Activated B cell treated with CpG ODN at 0.5 μM for 24 hours (primary cell): ENCODE measurements around the gene PSMA3. TPM values are rescaled to one million over a fixed set of nuclear protein-coding genes. Genes with fewer than 3 reads are reported as not detected.
A peak's percentile ranks its signal among the peaks of the same experiment; 100 is the strongest.

Experiments
- ATAC-seq: fragments of 200-7000 bp; cut with Tn5 transposase; one replicate; pipeline ENCODE4 v1.10.0; 2021; ENCODE audit warnings: low read depth, mild to moderate bottlenecking, moderate library complexity
- CTCF ChIA-PET: fragments of 350-600 bp; sonication (Branson Sonifier 250); formaldehyde crosslinking; loops from one replicate; lab custom pipeline; 2021; ENCODE audit warnings: antibody characterized with exemption; lab: Charles Lee
- POLR2A ChIA-PET: fragments of 350-600 bp; sonication (Branson Sonifier 250); formaldehyde crosslinking; loops from one replicate; lab custom pipeline; 2021; ENCODE audit warnings: antibody characterized with exemption; lab: Charles Lee
- DNase-seq: peaks from one replicate; pipeline ENCODE4 v3.0.0; 2022
- H3K27ac Mint-ChIP-seq: one replicate; pipeline ENCODE4 v1.8.0; 2020; ENCODE audit warnings: mixed read lengths
- H3K27me3 Mint-ChIP-seq: one replicate; pipeline ENCODE4 v1.8.0; 2021; ENCODE audit warnings: mixed read lengths
- H3K36me3 Mint-ChIP-seq: one replicate; pipeline ENCODE4 v1.8.0; 2021; ENCODE audit warnings: low read depth, mixed read lengths
- H3K4me1 Mint-ChIP-seq: one replicate; pipeline ENCODE4 v1.8.0; 2021; ENCODE audit warnings: mixed read lengths
- H3K4me3 Mint-ChIP-seq: one replicate; pipeline ENCODE4 v1.8.0; 2020; ENCODE audit warnings: mild to moderate bottlenecking, mixed read lengths
- H3K9me3 Mint-ChIP-seq: one replicate; pipeline ENCODE4 v1.8.0; 2020; ENCODE audit warnings: mixed read lengths
- intact Hi-C: fragments of 100-400 bp; cut with micrococcal nuclease; formaldehyde crosslinking; loops from one replicate; pipeline ENCODE4 v1.15.1; 2024
- total RNA-seq: library from RNA; stranded (reverse); gene quantifications from 2 replicates; pipeline ENCODE4 v1.2.3, GENCODE V29; 2022
- TF ChIP-seq, protein P1 (sequence below): fragments of 200-600 bp; IDR thresholded peaks from one replicate; pipeline ENCODE4 v1.8.0; 2022; ENCODE audit warnings: antibody characterized with exemption, mild to moderate bottlenecking

Gene PSMA3
- total RNA-seq, 1 donor from 2014 or later: 204 TPM

DNA sequence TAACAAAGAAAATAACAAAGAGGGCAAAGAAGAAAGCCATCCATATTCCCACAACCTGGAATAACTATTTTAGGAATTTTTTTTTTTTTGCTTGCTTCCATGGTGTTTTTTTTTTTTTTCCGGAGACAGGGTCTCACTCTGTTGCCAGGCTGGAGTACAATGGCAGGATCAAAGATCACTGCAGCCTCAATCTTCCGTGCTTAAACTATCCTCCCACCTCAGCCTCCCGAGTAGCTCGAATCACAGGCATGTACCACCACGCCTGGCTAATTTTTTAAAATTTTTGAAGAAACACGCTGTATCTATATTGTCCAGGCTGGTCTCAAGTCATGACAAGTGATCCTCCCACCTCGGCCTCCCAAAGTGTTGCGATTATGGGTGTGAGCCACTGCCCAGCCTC, 33.5 kb downstream of the PSMA3 start:
- ATAC-seq: no peak
- Mint-ChIP-seq H3K27me3 (no peaks in the 10 kb centered on the region), H3K36me3 (peaks cover 84% of the 10 kb centered on the region), H3K27ac (no peak overlapping the region), H3K4me1 (peaks cover 50% of the 10 kb centered on the region), H3K4me3 (no peak overlapping the region), H3K9me3 (no peaks in the 10 kb centered on the region)
- CTCF ChIA-PET: no interaction called here
- POLR2A ChIA-PET: interaction anchor here (0.6 to 0.7 kb wide), 4 partner anchors 13 to 145 kb away, joined by 3 to 4 read pairs (median 4); no protein-coding TSS in a partner anchor
- TF ChIP-seq, protein P1, sequence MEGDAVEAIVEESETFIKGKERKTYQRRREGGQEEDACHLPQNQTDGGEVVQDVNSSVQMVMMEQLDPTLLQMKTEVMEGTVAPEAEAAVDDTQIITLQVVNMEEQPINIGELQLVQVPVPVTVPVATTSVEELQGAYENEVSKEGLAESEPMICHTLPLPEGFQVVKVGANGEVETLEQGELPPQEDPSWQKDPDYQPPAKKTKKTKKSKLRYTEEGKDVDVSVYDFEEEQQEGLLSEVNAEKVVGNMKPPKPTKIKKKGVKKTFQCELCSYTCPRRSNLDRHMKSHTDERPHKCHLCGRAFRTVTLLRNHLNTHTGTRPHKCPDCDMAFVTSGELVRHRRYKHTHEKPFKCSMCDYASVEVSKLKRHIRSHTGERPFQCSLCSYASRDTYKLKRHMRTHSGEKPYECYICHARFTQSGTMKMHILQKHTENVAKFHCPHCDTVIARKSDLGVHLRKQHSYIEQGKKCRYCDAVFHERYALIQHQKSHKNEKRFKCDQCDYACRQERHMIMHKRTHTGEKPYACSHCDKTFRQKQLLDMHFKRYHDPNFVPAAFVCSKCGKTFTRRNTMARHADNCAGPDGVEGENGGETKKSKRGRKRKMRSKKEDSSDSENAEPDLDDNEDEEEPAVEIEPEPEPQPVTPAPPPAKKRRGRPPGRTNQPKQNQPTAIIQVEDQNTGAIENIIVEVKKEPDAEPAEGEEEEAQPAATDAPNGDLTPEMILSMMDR: no peak
- DNase-seq: no peak
- intact Hi-C loops: no loop called here

DNA sequence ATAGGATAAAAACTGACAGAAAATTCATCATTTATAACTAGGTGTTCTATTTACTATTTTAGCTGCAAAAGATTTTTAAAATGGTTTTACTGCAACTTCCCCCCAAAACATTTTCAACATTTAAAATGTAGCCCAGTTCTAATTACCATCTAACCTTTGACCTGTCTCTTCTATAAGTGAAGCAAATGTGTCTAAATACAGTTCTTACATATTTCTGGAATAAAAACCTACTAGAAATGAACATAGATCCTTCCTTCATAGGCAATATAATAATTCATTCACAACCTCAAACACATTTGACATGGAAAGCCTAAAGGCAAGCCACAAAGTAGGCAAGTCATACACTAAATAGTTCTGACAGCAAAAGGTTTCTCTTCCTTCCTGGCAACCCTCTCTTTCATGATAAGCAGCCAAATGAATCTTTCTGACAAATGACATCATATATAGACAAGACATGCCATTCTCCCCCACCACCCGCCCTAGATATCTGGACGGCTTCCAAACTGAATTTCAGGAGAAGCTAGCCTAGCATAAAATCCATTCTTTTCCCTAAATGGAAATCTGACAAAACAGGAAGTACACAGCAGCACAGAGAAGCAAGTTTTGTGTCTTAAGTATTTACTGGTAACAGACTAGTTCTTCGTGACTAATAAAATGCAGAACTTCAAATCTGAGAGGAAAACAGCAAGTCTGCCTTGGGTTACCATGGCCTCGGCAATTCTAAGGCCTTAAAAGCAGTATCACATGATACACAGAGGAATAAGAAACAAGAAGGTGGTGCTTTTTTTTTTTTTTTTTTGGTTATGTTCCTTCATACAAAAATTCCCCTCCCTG, 36.5 kb downstream of the PSMA3 start:
- peak; percentile 90 for ATAC-seq
- POLR2A ChIA-PET: interaction anchor here (0.7 to 2.6 kb wide), 4 partner anchors 8 to 17 kb away, joined by 5 to 14 read pairs (median 9); partner anchors contain the start of gene ARID4A
- TF ChIP-seq, protein P1: no peak
- CTCF ChIA-PET: no interaction called here
- no peaks in the 10 kb centered on the region for H3K27me3 Mint-ChIP-seq
- intact Hi-C loops: loop anchor here (1.0 to 2.0 kb wide), 3 partner anchors 14 to 36 kb away; partner anchors contain the start of genes ARID4A and PSMA3
- H3K4me1 Mint-ChIP-seq: peaks cover 34% of the 10 kb centered on the region
- H3K27ac Mint-ChIP-seq: peak overlapping the region; percentile 95
- H3K9me3 Mint-ChIP-seq: no peaks in the 10 kb centered on the region
- no peak for DNase-seq
- H3K36me3 Mint-ChIP-seq: peaks cover 84% of the 10 kb centered on the region
- H3K4me3 Mint-ChIP-seq: peak overlapping the region; percentile 71

DNA sequence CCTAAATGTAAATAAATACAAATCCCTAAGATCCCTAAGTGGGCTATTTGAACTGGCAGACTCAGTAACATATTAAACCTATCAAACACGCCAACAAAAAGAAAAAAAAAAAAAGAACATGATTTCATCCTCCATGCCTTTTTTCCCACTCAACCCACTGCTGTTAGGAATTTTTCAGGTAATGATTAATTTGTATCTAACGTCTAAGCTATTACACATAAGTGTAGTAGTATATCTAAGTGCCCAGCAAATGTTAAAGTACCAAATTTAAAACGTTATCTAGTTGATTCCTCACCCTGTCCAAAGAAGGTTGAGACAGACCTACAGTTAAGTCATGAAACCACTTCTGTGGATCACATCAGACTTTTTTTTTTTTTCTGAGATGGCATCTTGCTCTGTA, 37.3 kb downstream of the PSMA3 start:
- Mint-ChIP-seq H3K27me3 (no peaks in the 10 kb centered on the region), H3K4me1 (peaks cover 33% of the 10 kb centered on the region), H3K4me3 (no peak overlapping the region), H3K9me3 (no peaks in the 10 kb centered on the region), H3K27ac (peak overlapping the region; percentile 95), H3K36me3 (peaks cover 86% of the 10 kb centered on the region)
- no peak for DNase-seq
- CTCF ChIA-PET: interaction anchor here (0.6 kb wide), 1 partner anchor 60 kb away, joined by 3 read pairs; no protein-coding TSS in a partner anchor
- TF ChIP-seq, protein P1: no peak
- intact Hi-C loops: loop anchor here (1.0 to 2.0 kb wide), 3 partner anchors 15 to 37 kb away; partner anchors contain the start of genes ARID4A and PSMA3
- no peak for ATAC-seq
- POLR2A ChIA-PET: interaction anchor here (0.7 to 2.6 kb wide), 4 partner anchors 8 to 16 kb away, joined by 5 to 14 read pairs (median 9); partner anchors contain the start of gene ARID4A

DNA sequence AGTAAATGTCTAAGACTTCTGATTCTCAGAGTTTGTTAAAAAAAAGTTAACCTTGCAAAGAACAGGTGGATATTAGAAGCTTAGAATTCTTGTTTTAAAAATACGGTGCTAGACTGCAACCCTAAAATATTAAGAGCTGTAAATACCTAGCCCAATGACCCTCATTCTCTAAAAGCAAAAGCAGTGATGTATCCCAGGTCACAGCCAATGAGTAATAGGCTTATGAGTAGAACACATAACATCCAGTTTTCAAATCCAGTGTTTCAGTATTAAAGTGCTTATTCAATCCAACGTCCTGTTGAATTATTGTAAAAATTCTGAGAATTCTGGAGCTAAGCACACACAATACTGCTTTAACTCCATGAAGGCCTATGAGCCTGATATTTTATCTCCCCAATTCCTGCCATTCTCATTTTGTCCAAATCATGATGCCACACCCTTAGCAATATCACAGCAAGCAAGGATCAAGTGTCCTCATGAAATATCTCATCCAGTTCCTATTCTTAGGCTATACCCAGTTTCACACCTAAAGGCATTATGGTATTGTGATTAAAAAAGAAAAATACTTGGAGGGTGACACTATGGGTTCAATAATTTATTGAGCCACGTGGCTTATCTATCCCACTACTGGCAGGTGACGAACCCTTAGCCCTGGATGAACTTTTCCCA, 38.4 kb downstream of the PSMA3 start:
- Mint-ChIP-seq H3K27ac (peak overlapping the region; percentile 41), H3K27me3 (no peaks in the 10 kb centered on the region), H3K4me1 (peaks cover 38% of the 10 kb centered on the region), H3K4me3 (no peak overlapping the region), H3K9me3 (no peaks in the 10 kb centered on the region), H3K36me3 (peaks cover 88% of the 10 kb centered on the region)
- ATAC-seq (no peak), DNase-seq (no peak)
- TF ChIP-seq, protein P1: no peak
- POLR2A ChIA-PET: no interaction called here
- intact Hi-C loops: no loop called here
- CTCF ChIA-PET: no interaction called here

DNA sequence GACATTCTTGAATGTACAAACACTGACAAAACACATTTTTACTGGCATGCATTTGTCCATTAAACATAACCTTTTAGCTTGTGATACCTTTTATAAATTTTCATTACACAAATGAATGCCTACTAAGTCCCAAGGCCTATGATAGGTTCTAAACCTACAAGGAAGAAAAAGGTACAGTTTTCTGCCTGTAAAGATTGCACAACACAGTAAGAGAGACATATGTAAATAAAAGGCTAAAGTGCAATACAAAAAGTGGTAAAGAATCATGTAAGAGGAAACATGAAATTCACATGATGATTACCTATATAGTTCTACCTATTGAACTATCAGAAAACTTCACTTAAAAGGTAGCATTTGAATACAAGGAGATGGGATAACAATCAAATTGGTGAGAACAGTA, 39.1 kb downstream of the PSMA3 start:
- Mint-ChIP-seq H3K27ac (no peak overlapping the region), H3K36me3 (peaks cover 90% of the 10 kb centered on the region), H3K9me3 (no peaks in the 10 kb centered on the region), H3K27me3 (no peaks in the 10 kb centered on the region), H3K4me1 (peaks cover 41% of the 10 kb centered on the region), H3K4me3 (no peak overlapping the region)
- ATAC-seq (no peak), DNase-seq (no peak)
- POLR2A ChIA-PET: no interaction called here
- intact Hi-C loops: no loop called here
- TF ChIP-seq, protein P1: no peak
- CTCF ChIA-PET: no interaction called here
